ENCODE results near the gene JADE2.

Gene JADE2

GRCh38 chr5:134569758-134570364, 44.4 kb downstream of the JADE2 start:
- no peak for DNase-seq (ENCODE audit: low read depth)

GRCh38 chr5:134570365-134570758, 44.9 kb downstream of the JADE2 start:
- no peak for DNase-seq (ENCODE audit: low read depth)

GRCh38 chr5:134570886-134571285, 45.4 kb downstream of the JADE2 start:
- DNase-seq (ENCODE audit: low read depth): no peak

- no peak for DNase-seq (ENCODE audit: low read depth)
Observed at GRCh38 chr5:134571693-134572405, 46.4 kb downstream of the JADE2 start.

GRCh38 chr5:134572811-134573210, 47.3 kb downstream of the JADE2 start:
- DNase-seq (ENCODE audit: low read depth): no peak

- DNase-seq (ENCODE audit: low read depth): no peak
Observed at GRCh38 chr5:134574521-134574920, 49.1 kb downstream of the JADE2 start.

- no peak for DNase-seq (ENCODE audit: low read depth)
Observed at GRCh38 chr5:134575316-134575715, 49.8 kb downstream of the JADE2 start.

- DNase-seq (ENCODE audit: low read depth): no peak
Observed at GRCh38 chr5:134576386-134577021, 51.0 kb downstream of the JADE2 start.

- no peak for DNase-seq (ENCODE audit: low read depth)
Observed at GRCh38 chr5:134577022-134577795, 51.7 kb downstream of the JADE2 start.

- DNase-seq (ENCODE audit: low read depth): peak; percentile 67
Observed at GRCh38 chr5:134577796-134578577, 52.5 kb downstream of the JADE2 start.

GRCh38 chr5:134578578-134579283, 53.3 kb downstream of the JADE2 start:
- DNase-seq (ENCODE audit: low read depth): no peak

- DNase-seq (ENCODE audit: low read depth): no peak
Observed at GRCh38 chr5:134579284-134579771, 53.9 kb downstream of the JADE2 start.

GRCh38 chr5:134580001-134580460, 54.6 kb downstream of the JADE2 start:
- no peak for DNase-seq (ENCODE audit: low read depth)

GRCh38 chr5:134581241-134581981, 55.9 kb downstream of the JADE2 start:
- no peak for DNase-seq (ENCODE audit: low read depth)

GRCh38 chr5:134582281-134582680, 56.8 kb downstream of the JADE2 start:
- DNase-seq (ENCODE audit: low read depth): no peak

- DNase-seq (ENCODE audit: low read depth): no peak
Observed at GRCh38 chr5:134582941-134583340, 57.5 kb downstream of the JADE2 start.

- no peak for DNase-seq (ENCODE audit: low read depth)
Observed at GRCh38 chr5:134583766-134584165, 58.3 kb downstream of the JADE2 start.

GRCh38 chr5:134584662-134585061, 59.2 kb downstream of the JADE2 start:
- DNase-seq (ENCODE audit: low read depth): no peak

- DNase-seq (ENCODE audit: low read depth): no peak
Observed at GRCh38 chr5:134585966-134586365, 60.5 kb downstream of the JADE2 start.
